ENCODE results near the gene EHHADH.

EHHADH gene

DNA sequence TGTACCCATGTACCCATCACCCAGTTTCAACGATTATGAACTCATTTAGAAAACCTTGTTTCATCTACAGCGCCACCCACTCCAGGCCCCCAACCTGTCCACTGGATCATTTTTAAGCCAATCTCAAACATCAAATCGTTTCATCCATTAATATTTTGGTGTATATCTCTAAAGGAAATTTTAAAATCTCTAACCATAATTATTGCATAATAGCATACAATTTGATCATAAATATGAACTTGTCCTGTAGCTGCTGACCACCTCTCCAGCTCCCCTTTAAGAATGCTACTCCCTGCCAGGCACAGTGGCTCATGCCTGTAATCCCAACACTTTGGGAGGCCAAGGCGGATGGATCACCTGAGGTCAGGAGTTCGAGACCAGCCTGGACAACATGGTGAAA, 98.2 kb downstream of the EHHADH start:
- Histone ChIP-seq H3K9ac (ENCODE audit: low read length) (no peak overlapping the region), H3K9me2 (ENCODE audit: low read depth, low read length) (no peaks in the 10 kb centered on the region), H3K4me1 (ENCODE audit: insufficient read depth, low read length, severe bottlenecking) (no peaks in the 10 kb centered on the region), H3F3A (ENCODE audit: insufficient read depth, low read length) (no peaks in the 10 kb centered on the region), H3K4me3 (ENCODE audit: low read depth, low read length, poor library complexity, severe bottlenecking) (no peak overlapping the region), H2AFZ (ENCODE audit: low read length) (no peak overlapping the region), H3K36me3 (ENCODE audit: insufficient read depth, low read length) (no peaks in the 10 kb centered on the region), H3K9me3 (ENCODE audit: low read length) (no peaks in the 10 kb centered on the region), H3K4me2 (ENCODE audit: low read length) (no peak overlapping the region), H3K27me3 (ENCODE audit: insufficient read depth, low read length) (0 out of 2 replicates have a peak, but pooled peaks cover under 1% of the 10 kb centered on the region), H3K27ac (ENCODE audit: low read depth, low read length, poor library complexity, severe bottlenecking) (no peak overlapping the region), H3K79me2 (ENCODE audit: insufficient read depth, low read length) (no peaks in the 10 kb centered on the region), H4K20me1 (ENCODE audit: insufficient read depth, low read length) (no peaks in the 10 kb centered on the region)
- no peak for TF ChIP-seq EZH2 (IDR thresholded peaks at IDR 0.05; ENCODE audit: borderline replicate concordance, low read length)
- TF ChIP-seq, protein P1, sequence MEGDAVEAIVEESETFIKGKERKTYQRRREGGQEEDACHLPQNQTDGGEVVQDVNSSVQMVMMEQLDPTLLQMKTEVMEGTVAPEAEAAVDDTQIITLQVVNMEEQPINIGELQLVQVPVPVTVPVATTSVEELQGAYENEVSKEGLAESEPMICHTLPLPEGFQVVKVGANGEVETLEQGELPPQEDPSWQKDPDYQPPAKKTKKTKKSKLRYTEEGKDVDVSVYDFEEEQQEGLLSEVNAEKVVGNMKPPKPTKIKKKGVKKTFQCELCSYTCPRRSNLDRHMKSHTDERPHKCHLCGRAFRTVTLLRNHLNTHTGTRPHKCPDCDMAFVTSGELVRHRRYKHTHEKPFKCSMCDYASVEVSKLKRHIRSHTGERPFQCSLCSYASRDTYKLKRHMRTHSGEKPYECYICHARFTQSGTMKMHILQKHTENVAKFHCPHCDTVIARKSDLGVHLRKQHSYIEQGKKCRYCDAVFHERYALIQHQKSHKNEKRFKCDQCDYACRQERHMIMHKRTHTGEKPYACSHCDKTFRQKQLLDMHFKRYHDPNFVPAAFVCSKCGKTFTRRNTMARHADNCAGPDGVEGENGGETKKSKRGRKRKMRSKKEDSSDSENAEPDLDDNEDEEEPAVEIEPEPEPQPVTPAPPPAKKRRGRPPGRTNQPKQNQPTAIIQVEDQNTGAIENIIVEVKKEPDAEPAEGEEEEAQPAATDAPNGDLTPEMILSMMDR (IDR thresholded peaks at IDR 0.05; ENCODE audit: low read length) = no peak

DNA sequence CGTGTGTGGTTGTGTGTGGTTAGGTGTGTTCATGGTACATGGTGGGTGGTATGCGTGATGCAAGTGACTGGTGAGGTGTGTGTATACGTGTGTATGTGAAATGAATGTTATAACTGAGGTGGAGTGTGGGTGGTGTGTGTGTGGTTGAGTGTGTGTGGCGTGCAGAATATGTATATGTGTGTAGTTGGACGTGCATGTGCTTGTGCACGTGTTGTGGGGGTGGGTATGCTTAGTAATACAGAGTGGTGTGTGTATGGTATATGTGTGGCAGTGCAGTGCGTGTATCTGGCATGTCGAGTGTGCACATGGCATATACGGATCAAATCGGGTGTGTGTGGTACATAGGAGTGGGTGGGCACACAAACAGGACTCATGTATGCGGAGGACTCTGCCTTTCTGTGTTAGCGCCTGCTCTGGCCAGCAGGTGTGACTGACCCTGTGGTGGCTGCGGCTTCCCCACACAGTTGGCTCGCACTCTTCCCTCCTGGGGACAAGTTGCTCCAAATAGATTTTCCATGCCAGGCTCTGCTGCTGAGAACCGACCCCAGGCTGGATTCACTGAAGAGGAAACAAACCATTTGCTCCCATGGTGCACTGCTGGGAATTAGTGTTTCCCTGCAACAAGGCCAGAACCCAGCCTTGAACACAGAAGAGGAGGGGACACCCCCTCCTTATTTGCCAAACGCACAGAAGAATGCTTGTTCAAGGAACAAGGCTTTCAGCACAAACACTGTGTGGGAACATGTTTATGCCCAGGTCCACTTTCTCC, 99.8 kb downstream of the EHHADH start:
- no peak overlapping the region for H3K27ac ChIP-seq (ENCODE audit: low read depth, low read length, poor library complexity, severe bottlenecking)
- H2AFZ ChIP-seq (ENCODE audit: low read length) = no peak overlapping the region

DNA sequence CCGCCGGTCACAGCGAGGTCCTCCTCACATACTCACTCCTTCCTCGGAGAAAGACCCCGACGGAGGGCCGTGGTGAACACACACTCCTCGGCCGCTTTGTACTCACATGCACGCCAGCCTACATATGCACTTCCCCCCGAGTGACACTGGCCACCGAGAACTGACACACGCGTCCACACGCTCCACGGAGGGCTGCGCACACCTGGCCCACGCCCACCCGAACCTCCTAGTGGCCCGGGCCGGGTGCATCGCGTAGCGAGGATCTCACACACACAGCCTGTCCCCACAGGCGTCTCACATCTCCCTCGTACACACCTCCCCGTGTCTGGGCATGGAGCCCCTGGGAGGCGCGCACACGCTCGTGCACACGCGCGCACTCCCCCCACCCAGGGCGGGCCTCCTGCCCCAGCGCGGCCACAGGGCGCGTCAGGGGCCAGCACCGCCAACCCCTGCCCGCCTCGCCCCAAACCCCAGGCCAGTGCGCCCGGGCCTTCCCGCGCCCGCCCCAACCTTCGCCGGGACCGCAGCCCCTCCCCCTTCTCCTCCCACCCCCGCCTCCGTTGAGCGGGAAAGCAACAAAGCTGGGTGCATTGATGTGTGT, 100.6 kb downstream of the EHHADH start:
- no peaks in the 10 kb centered on the region for H3K9me3 ChIP-seq (ENCODE audit: low read length)
- no peak overlapping the region for H2AFZ ChIP-seq (ENCODE audit: low read length)
- H4K20me1 ChIP-seq (ENCODE audit: insufficient read depth, low read length) = no peaks in the 10 kb centered on the region
- no peaks in the 10 kb centered on the region for H3K9me2 ChIP-seq (ENCODE audit: low read depth, low read length)
- no peaks in the 10 kb centered on the region for H3K4me1 ChIP-seq (ENCODE audit: insufficient read depth, low read length, severe bottlenecking)
- 0 out of 2 replicates have a peak, but pooled peaks cover 2% of the 10 kb centered on the region for H3K27me3 ChIP-seq (ENCODE audit: insufficient read depth, low read length)
- no peak overlapping the region for H3K4me2 ChIP-seq (ENCODE audit: low read length)
- no peaks in the 10 kb centered on the region for H3K79me2 ChIP-seq (ENCODE audit: insufficient read depth, low read length)
- H3K4me3 ChIP-seq (ENCODE audit: low read depth, low read length, poor library complexity, severe bottlenecking) = no peak overlapping the region
- no peaks in the 10 kb centered on the region for H3K36me3 ChIP-seq (ENCODE audit: insufficient read depth, low read length)
- H3K9ac ChIP-seq (ENCODE audit: low read length) = no peak overlapping the region
- no peak overlapping the region for H3K27ac ChIP-seq (ENCODE audit: low read depth, low read length, poor library complexity, severe bottlenecking)
- TF ChIP-seq EZH2 (IDR thresholded peaks at IDR 0.05; ENCODE audit: borderline replicate concordance, low read length) = no peak
- TF ChIP-seq, protein P1 (IDR thresholded peaks at IDR 0.05; ENCODE audit: low read length) = no peak
- H3F3A ChIP-seq (ENCODE audit: insufficient read depth, low read length) = no peaks in the 10 kb centered on the region

More for the DNA sequence above, 99.8 kb downstream of the EHHADH start:
- Histone ChIP-seq H3K4me3 (ENCODE audit: low read depth, low read length, poor library complexity, severe bottlenecking) (no peak overlapping the region), H3K27me3 (ENCODE audit: insufficient read depth, low read length) (0 out of 2 replicates have a peak, but pooled peaks cover 2% of the 10 kb centered on the region), H3K9me2 (ENCODE audit: low read depth, low read length) (no peaks in the 10 kb centered on the region), H3K9ac (ENCODE audit: low read length) (no peak overlapping the region), H3K4me2 (ENCODE audit: low read length) (no peak overlapping the region), H3K4me1 (ENCODE audit: insufficient read depth, low read length, severe bottlenecking) (no peaks in the 10 kb centered on the region), H3K9me3 (ENCODE audit: low read length) (no peaks in the 10 kb centered on the region), H3K36me3 (ENCODE audit: insufficient read depth, low read length) (no peaks in the 10 kb centered on the region), H4K20me1 (ENCODE audit: insufficient read depth, low read length) (no peaks in the 10 kb centered on the region), H3F3A (ENCODE audit: insufficient read depth, low read length) (no peaks in the 10 kb centered on the region), H3K79me2 (ENCODE audit: insufficient read depth, low read length) (no peaks in the 10 kb centered on the region)
- TF ChIP-seq, protein P1 (IDR thresholded peaks at IDR 0.05; ENCODE audit: low read length) = no peak
- TF ChIP-seq EZH2 (IDR thresholded peaks at IDR 0.05; ENCODE audit: borderline replicate concordance, low read length) = no peak

All from OCI-LY1 (cell line).